Epithelial cell of prostate (primary cell): Measurements from ENCODE around the gene GP1BB.

Source experiments
- DNase-seq: peaks from one replicate; pipeline ENCODE4 v3.0.0-alpha.2; 2011; ENCODE audit warnings: low read depth, low spot score
- H3K27ac ChIP-seq: fragments of 450-650 bp; 2 replicates; pipeline ENCODE4 v1.5.1; 2017; ENCODE audit warnings: mild to moderate bottlenecking

Gene GP1BB

DNA sequence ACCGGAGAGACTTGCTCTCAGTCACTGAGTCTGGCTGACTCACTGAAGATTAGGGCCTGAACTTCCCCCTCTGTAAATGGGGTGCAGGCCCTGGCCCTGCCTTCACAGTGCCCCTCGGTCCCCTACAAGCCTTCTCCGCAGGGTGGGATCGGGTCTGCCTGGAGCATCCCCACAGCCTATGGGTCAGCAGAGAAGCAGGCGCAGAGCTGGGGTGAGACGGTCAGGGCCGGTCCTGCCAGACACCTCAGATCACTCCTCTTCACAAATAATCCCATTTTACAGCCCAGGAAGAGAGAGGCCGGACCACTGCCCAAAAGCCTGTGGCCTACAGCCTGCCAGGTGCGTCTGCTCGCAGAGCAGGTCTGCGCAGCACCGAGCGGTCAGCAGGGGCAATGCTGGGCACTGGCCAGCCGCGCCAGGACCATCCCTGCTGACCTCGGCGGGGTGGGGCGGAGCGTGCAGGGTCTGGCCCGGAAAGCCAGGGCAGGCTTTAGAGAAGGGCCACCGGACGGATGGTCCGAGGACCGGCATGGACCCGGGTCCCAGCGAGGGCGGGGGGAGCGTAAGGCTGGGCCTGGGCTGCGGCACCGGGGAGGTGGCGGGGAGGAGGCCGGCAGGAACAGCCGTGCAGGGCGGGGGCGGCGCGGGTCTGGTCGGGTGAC lies 9.6 kb upstream of the GP1BB start:
- H3K27ac ChIP-seq: no peak overlapping the region
- no peak for DNase-seq

DNA sequence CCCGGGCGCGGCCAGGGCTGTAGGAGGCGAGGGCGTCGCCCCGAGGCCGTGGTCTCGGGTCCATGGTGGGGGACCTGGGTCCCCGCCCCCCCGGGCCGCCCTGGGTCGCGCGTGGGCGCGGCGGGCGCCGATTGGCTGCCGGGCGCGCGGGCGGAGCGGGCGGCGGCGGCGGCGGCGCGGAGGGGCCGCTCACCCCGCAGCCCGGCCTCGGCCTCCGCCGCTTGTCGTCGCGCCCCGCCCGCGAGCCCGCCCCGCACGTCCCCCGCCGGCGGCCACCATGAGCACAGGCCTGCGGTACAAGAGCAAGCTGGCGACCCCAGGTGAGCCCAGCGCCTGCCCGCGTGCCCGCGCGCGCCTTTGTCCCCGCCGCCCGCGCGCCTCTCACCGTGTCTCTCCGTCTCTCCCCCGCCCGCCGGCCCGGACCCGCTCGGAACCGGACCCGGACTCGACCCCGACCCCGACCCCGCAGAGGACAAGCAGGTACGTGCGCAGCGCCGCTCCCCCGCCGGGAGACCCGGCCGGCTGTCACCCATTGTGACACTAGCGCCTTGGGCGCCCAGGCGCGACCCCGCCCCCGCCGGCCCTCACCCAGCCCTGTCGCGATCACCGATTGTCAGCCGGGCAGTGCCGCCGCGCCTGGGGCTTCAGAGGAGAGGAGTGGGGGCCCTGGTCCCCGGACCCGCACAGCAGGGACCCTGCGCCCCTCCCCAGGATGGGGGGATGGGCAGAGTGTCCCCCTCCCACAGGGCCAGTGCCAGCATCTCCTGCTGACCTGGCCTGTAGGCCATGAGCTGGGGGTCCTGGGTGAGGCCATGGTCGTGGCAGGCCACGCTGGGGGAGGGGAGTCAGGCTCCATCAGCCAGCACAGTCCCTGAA lies 8.8 kb upstream of the GP1BB start, which contains the start of gene SEPTIN5:
Gene SEPTIN5 (plus strand): TSS at position 192 of the 876 bp plus-strand sequence. CDS start 86 bp downstream, at position 278.
- DNase-seq: no peak
- no peak within 1 kb of the TSS for H3K27ac ChIP-seq

DNA sequence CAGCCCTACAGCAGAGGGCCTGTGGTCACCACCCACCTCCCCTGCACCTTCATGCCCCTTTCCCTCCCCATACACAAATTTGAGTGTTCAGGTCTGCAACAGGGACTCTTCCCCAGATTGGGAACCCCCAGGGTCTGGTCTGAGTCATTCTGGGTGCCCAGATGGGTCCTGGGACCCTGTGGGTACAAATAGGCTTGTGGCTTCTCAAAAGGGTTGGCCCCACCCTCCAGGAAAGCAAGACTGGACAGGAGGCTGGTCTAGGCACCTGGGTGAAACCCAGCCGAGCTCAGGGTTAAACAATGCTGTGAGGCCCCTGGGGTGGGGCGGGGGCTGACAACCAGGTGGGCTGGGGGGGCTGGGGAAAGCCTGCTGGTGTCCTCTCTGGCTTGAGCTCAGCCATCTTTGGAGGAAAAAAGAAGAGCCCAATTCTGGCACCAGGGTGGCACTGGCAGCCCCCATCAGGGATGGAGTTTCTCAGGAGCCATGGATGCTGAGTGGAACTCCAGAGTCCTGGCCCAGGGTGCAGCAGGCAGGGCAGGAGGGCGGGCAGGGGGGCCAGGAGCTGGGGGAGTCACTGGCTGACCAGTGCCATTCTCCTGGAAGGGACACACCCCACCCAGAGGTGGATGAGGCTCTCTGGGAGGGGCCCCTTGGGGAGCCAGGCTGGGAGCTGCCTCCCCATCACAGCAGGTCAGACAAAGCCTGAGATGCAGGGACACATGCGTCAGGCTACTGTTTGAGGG lies 8.0 kb upstream of the GP1BB start:
- no peak overlapping the region for H3K27ac ChIP-seq
- DNase-seq: no peak

DNA sequence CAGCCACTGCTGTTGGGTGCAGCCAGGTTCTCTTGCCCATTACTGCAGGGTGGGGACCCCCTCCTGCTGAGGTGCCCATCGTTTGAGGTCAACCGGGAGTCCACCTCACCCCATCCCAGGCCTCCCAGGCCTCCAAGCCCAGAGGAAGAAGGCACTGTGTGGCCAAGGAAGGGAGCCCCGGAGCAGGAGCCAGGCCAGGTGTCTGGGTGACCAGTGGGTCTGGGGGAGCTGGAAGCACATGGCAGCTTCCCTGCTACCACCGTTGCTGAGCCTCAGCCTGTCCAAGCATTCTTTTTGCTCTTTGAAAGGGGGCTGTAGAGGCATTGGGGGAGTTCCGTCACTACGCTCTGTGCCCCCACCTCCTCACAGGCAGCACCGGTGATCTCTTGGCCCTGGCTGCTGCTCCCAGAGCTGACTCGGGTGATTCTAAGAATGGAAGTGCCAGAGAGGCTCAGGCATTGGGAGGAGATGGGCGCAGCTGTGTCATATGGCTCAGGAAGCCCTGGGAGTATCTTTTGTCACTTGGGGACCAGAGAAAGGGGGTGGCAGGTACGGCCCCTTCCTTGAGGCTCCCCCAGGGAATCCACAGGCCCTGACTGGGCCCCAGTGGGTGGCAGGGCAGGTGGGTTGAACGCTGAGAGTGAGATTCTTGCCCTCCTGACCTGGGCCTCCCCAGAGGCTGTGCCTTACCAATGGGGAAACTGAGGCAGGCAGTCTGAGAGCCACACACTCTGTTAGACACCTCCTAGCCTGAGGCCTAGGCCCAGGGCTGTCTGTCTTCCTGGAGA lies 7.1 kb upstream of the GP1BB start:
- H3K27ac ChIP-seq: no peak overlapping the region
- no peak for DNase-seq

DNA sequence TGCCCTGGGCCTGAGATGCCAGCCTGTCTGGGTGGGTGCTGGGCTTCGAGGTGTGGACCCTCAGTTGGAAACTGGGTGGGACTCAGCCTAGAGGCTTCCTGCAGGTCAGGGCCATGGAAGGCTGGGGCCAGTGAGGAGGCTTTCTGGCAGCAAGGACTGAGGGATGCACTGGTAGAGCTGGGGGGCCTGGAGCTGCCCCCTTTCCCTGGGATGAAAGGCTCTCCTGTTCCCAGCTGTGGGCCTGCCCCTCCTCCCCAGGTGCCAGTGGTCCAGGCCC lies 6.6 kb upstream of the GP1BB start:
- H3K27ac ChIP-seq: no peak overlapping the region
- DNase-seq: no peak

DNA sequence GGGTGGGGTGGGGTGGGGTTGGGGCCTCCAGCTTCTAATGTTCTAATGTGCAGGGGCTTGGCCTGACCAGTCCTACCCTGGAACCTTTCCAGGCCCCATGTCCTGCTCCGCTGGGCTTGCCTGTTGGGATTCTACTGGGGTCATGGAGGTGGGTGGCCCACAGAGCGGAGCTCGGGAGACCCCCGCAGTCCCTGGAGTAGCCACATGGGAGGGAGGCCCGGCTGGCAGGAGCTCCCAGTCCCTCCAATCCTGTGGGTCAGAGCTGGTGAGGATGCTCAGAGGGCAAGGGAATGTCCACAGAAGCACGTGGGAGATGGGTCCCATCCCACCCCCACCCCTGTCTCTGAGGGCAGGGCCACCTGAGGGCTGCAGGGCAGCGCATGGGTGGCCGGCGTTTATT lies 6.2 kb upstream of the GP1BB start:
- H3K27ac ChIP-seq: no peak overlapping the region
- no peak for DNase-seq

DNA sequence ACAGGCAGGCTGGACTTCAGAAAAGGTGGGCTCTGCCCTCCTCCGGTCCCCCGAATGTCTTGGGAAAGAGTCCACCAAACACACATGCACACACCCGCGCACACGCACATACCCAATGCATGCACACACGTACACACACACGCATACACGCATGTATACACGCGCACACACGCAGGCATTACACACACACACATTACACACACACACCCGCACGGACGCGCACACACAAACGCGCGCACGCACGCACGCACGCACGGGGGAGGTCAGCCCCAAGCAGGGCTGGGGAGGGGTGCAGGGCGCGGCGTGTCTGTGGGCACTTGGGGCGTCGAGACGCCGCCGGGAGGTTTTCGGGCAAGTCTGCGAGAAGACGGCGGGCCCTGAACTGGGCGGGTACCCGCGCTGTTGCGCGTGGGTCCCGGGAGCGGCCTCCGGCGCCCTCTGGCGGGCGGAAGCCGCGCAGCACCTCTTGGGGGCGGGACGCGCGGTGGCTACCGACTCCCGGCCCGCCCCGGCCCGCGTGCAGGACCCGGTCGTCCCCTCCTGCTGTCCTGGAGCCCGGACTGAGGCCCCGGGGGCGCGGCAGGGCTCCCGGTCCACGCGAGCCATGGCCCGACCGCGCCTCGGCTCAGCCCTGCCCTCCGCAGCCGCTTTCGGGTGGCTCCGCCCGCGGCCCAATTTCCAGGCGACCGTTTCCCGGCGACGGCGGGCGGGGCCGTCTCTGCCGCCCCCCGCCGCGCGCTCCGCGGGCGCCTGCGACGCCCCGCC lies 5.5 kb upstream of the GP1BB start:
- no peak overlapping the region for H3K27ac ChIP-seq
- no peak for DNase-seq

DNA sequence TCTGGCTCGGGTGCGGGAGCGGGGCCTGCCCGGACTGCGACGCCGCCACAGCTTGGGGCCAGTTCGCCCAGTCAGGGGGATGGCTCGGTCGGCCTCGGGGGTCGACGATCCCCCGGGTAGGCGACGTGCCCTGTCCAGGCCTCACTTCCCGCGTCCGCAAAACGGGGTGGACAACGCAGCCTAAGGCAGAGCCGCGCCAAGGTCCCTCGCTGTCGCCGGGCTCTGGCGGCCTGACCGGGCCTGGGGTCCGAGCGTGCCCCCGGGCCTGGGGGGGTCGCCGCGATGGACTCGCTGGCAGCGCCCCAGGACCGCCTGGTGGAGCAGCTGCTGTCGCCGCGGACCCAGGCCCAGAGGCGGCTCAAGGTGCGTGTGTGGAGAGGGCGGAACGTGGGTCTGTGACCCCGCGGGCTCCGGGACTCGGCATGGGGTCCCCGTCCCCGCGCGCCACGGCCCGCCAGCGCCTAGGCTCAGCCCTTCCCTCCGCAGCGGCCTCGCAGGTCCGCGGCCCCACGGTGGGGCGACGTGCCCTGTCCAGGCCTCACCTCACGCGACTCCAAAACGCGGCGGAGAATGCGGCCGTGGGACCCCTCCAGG lies 4.8 kb upstream of the GP1BB start:
- H3K27ac ChIP-seq: no peak overlapping the region
- no peak for DNase-seq

DNA sequence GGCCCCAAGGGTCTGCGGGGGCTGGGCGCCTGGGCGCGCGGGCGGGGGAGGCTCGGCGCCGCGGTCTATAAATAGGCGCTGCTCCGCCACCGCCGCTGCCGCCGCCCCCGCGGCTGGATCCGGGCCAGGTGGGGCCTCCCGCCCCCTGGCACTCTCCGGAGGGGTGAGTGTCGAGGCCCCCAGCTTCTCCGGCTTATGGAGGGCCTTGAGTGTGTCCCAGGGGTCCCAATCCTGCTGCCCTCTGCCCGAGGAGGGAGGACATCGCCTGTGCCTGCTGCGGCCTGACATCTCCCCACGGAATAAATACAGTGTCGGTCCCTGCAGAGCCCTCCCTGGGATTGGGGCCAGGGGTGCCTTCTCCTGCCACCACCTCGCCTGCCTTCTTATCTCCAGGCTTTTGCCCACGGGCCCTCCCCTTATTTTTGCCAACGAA lies 4.3 kb upstream of the GP1BB start:
- DNase-seq: no peak
- no peak overlapping the region for H3K27ac ChIP-seq

DNA sequence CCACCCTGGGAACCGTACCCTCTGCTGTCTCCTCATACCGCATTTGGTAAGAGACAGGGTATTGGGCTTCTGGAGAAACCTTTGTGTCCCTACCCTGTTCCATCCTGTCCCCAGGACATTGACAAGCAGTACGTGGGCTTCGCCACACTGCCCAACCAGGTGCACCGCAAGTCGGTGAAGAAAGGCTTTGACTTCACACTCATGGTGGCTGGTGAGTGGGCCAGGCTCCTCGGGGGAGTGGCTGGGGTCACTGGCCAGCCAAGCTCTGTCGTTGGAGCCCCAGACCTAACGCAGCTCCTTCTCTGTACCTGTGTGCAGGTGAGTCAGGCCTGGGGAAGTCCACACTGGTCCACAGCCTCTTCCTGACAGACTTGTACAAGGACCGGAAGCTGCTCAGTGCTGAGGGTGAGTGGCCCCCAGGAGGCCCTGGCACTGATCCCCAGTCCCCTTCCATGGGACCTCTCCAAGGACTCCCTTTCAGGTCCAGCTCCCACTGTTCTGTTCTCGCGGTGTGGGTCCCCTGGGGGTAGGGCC lies 3.8 kb upstream of the GP1BB start:
- no peak overlapping the region for H3K27ac ChIP-seq
- DNase-seq: no peak

DNA sequence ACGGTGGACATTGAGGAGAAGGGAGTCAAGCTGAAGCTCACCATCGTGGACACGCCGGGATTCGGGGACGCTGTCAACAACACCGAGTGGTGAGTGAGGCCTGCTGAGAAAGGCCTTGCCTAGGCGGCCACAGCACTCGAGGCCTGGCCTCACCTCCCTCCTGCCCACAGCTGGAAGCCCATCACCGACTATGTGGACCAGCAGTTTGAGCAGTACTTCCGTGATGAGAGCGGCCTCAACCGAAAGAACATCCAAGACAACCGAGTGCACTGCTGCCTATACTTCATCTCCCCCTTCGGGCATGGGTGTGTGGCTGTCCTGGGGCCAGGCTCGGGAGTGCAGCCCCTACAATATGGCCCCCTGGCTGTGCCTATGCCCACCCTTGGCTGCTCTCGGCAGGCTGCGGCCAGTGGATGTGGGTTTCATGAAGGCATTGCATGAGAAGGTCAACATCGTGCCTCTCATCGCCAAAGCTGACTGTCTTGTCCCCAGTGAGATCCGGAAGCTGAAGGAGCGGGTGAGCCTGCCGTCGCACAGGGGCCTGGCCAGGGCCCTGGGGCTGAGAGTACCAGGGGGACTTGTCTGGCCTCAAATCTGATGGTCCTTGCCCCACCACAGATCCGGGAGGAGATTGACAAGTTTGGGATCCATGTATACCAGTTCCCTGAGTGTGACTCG lies 3.0 kb upstream of the GP1BB start:
- DNase-seq: no peak
- no peak overlapping the region for H3K27ac ChIP-seq

DNA sequence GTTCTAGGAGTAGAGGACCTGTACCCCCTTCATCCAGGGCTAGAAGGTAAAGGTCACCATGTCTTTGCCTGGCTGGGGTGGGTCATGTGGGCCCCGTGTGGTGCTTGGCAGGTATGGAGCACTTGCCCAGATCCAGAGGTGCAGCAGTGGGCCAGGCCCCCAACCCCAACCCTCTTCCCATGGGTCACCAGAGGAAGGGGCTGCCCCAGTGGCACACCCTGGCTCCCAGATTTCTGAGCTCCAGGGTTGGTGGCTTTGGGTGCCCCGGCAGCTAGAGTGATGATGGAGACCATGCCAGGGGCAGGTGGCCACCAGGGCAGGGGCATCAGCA lies 2.4 kb upstream of the GP1BB start:
- H3K27ac ChIP-seq: no peak overlapping the region
- DNase-seq: no peak

DNA sequence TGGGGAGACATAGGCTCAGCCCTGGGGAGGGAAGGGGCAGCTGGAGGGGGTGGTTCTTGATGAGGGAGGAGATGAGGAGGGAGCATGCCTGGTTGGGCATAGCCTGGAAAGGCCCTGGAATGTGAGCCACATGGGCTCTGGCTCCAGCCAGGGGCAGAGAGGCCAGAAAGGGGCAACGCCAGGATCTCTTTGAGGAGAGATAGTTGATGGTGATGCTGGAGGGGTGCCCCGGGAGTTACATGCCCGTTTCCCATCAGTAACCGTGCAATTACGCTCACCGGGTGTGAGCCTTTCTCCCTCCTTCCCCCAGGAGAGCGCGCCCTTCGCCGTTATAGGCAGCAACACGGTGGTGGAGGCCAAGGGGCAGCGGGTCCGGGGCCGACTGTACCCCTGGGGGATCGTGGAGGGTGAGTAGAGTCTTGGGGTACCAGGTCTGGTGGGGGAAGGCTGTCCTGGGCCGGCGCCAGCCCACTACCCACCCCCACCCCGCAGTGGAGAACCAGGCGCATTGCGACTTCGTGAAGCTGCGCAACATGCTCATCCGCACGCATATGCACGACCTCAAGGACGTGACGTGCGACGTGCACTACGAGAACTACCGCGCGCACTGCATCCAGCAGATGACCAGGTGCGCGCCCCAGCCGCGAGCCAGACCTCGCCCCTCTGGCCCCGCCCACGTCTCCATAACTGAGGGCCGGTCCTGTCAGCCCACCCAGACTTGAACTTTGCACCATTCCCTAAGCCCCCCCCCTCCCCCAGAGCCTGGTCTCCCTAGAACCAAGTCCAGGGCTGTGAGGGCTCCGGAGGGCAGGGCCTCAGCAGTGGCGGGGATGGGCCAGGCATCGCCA lies 1.8 kb upstream of the GP1BB start:
- no peak for DNase-seq
- H3K27ac ChIP-seq: no peak overlapping the region

DNA sequence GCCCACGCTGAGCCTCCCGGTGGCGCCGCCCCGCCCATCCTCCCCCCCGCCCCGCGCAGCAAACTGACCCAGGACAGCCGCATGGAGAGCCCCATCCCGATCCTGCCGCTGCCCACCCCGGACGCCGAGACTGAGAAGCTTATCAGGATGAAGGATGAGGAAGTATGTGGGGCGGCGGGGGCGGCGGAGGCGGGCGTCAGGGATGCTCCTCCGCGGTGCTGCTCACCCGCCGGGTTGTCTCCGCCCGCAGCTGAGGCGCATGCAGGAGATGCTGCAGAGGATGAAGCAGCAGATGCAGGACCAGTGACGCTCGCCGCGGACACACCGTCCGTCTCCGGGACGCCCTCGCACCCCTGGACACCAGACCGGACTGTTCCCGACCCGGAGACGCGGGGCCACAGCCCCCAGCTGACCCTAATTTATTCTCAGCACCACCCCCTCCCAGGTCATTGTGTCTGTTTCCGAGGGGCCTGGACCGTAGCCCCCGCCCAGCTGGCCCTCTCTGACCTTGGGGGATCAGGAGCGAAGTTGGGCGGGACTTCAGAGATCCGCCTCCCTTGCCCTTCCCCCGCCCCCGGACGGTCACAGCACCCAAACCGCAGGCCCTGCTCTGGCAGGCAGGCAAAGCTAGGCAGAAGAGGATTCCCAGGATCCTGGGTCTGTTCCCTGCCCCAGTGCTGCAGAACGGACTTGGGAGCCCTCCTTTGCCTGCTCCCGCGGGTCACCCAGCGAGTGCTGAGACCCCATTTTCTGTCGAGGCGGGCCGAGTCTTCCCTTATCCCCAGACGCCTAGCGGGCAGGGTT lies 959 bp upstream of the GP1BB start:
- no peak for DNase-seq
- no peak overlapping the region for H3K27ac ChIP-seq

DNA sequence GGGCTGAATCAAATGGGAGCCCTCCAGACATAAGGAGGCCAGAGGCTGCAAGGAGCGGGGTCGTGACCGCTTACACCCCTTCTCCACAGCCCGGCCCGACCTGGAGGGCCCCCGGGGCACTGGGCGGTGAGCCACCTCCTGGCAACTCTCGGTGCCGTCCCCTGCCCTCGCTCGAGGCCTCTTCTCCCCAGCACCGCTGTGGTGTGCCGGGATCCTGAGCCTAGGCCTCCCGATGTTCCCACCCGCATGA lies 432 bp upstream of the GP1BB start:
- DNase-seq: no peak

DNA sequence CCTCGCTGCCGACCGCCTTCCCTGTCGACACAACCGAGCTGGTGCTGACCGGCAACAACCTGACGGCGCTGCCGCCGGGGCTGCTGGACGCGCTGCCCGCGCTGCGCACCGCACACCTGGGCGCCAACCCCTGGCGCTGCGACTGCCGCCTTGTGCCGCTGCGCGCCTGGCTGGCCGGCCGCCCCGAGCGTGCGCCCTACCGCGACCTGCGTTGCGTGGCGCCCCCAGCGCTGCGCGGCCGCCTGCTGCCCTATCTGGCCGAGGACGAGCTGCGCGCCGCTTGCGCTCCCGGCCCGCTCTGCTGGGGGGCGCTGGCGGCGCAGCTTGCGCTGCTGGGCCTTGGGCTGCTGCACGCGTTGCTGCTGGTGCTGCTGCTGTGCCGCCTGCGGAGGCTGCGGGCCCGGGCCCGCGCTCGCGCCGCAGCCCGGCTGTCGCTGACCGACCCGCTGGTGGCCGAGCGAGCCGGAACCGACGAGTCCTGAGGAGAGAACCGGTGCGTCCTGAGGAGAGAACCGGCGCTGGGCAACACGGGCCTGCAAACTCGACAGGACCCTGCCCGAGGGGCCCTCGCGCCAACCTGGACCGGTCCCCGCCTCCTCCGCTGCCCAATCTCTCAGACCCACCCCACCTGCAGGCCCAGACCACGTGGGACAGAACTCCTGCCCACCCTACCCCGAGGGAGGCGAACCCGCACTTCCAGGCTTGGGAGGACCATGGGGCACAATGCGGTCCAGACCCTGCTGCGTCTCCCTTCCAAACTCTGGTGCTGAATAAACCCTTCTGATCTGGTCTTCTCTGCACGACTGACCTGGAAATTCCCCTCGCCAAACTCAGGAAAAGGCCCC lies 866 bp downstream of the GP1BB start:
- no peak for DNase-seq
- H3K27ac ChIP-seq: no peak overlapping the region

More for the DNA sequence above, 432 bp upstream of the GP1BB start:
- H3K27ac ChIP-seq: no peak overlapping the region
